ENCODE results near the gene ACAT1.

DNA sequence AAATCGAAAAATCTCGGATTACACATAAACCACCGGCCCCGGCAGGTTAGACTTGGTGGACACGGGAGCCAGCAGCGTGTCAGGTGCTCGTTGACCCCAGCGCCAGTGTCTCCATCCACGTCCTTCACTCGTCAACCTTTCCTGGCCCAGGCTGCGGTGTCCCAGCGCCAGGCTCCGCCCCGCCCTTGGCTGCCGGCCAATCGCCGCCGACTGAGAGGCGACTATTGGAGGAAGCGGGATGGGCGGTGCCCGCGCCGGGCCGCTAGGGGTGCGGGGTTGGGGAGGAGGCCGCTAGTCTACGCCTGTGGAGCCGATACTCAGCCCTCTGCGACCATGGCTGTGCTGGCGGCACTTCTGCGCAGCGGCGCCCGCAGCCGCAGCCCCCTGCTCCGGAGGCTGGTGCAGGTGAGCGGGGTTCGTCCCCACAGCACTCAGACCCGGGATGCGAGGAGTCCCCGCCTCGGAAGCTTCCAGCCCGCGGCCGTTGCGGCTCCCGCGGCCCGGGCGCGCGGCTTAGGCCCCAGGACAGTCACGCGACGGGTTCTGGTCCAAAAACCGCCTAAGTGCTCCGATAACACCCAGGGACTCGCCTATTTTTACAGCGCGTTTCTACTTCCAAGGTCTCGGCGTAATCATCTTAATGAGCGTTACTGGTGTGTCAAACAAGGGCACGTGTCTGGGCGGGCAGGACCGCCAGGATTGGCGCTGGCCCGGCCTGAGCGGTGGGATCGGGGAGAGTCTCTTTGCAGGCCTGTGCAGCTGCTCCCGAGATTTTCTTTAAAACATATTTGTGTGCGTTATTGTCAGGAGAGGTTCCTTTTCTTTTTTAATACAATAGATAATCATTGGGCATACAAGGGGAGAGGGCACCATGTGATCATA is at the start of gene ACAT1:
- TF ChIP-seq SMAD1 (IDR thresholded peaks at IDR 0.05; ENCODE audit: low read depth, partially characterized antibody) (peak; percentile 49), RAD21 (IDR thresholded peaks at IDR 0.05; ENCODE audit: insufficient read depth, low read depth, low read length) (no peak), POLR2AphosphoS5 (IDR thresholded peaks at IDR 0.05; ENCODE audit: low read length) (peak; percentile 93), EZH2 (IDR thresholded peaks at IDR 0.05; ENCODE audit: borderline replicate concordance, control insufficient read depth, low read depth, low read length) (no peak)
- TF ChIP-seq, protein P1, sequence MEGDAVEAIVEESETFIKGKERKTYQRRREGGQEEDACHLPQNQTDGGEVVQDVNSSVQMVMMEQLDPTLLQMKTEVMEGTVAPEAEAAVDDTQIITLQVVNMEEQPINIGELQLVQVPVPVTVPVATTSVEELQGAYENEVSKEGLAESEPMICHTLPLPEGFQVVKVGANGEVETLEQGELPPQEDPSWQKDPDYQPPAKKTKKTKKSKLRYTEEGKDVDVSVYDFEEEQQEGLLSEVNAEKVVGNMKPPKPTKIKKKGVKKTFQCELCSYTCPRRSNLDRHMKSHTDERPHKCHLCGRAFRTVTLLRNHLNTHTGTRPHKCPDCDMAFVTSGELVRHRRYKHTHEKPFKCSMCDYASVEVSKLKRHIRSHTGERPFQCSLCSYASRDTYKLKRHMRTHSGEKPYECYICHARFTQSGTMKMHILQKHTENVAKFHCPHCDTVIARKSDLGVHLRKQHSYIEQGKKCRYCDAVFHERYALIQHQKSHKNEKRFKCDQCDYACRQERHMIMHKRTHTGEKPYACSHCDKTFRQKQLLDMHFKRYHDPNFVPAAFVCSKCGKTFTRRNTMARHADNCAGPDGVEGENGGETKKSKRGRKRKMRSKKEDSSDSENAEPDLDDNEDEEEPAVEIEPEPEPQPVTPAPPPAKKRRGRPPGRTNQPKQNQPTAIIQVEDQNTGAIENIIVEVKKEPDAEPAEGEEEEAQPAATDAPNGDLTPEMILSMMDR (IDR thresholded peaks at IDR 0.05 in 2 of 3, conservative IDR thresholded peaks at IDR 0.05 in 1 of 3; ENCODE audit: control insufficient read depth in 2 of 3, extremely low read depth in 1 of 3, insufficient read depth in 1 of 3, low read depth in 3 of 3, low read length in 3 of 3): peak; percentile 7 to 39 (median 10); a peak in 1 of 6 replicates
- TF ChIP-seq, protein P2, sequence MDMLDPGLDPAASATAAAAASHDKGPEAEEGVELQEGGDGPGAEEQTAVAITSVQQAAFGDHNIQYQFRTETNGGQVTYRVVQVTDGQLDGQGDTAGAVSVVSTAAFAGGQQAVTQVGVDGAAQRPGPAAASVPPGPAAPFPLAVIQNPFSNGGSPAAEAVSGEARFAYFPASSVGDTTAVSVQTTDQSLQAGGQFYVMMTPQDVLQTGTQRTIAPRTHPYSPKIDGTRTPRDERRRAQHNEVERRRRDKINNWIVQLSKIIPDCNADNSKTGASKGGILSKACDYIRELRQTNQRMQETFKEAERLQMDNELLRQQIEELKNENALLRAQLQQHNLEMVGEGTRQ (IDR thresholded peaks at IDR 0.05; ENCODE audit: borderline replicate concordance, low read depth, low read length): peak; percentile 5; the same call in 1 of the 2 replicates
